Common myeloid progenitor, CD34-positive (primary cell): ENCODE measurements around the gene TTC8.
A peak's percentile ranks its signal among the peaks of the same experiment; 100 is the strongest.

Experiments
- CTCF ChIA-PET: fragments of 350-600 bp; sonication (Branson Sonifier 250); formaldehyde crosslinking; loops from one replicate; lab custom pipeline; 2021; ENCODE audit warnings: antibody characterized with exemption; lab: Charles Lee
- POLR2A ChIA-PET: fragments of 350-600 bp; sonication (Branson Sonifier 250); formaldehyde crosslinking; loops from one replicate; lab custom pipeline; 2021; ENCODE audit warnings: antibody characterized with exemption; lab: Charles Lee
- DNase-seq, 3 donors: peaks; one replicate each; pipeline versions ENCODE4 v3.0.0 to v3.0.0-alpha.2; 2013
- H3K27ac ChIP-seq, 2 experiments: 1 replicate in 1 of 2; 2 replicates in 1 of 2; pipeline ENCODE4 v1.7.0; 2013; ENCODE audit warnings: inconsistent platforms in 2 of 2, low read length in 2 of 2, mild to moderate bottlenecking in 2 of 2, low read depth in 1 of 2, moderate library complexity in 1 of 2; ENCODE audit not compliant: severe bottlenecking in 2 of 2, insufficient read depth in 1 of 2, poor library complexity in 1 of 2
- H3K27me3 ChIP-seq, 5 experiments: replicated peaks in 2 of 5; 1 replicate in 3 of 5; 2 replicates in 2 of 5; pipeline versions ENCODE4 v1.6.1 to v1.7.0; 2013; ENCODE audit warnings: low read length in 4 of 5, mild to moderate bottlenecking in 2 of 5, moderate library complexity in 2 of 5, inconsistent platforms in 1 of 5; ENCODE audit not compliant: insufficient read depth in 5 of 5, control insufficient read depth in 4 of 5
- H3K36me3 ChIP-seq, 4 experiments: 1 replicate in 2 of 4; 2 replicates in 2 of 4; pipeline versions ENCODE4 v1.6.1 to v1.7.0; 2013; ENCODE audit warnings: low read length in 3 of 4, control low read depth in 1 of 4, mild to moderate bottlenecking in 1 of 4; ENCODE audit not compliant: control insufficient read depth in 4 of 4, insufficient read depth in 4 of 4
- H3K4me1 ChIP-seq, 4 experiments: 1 replicate in 3 of 4; 2 replicates in 1 of 4; pipeline versions ENCODE4 v1.6.1 to v1.7.1; 2013; ENCODE audit warnings: low read length in 3 of 4, mild to moderate bottlenecking in 3 of 4, control low read depth in 1 of 4, inconsistent platforms in 1 of 4, moderate library complexity in 1 of 4; ENCODE audit not compliant: control insufficient read depth in 4 of 4, insufficient read depth in 4 of 4; ENCODE audit errors: control extremely low read depth in 1 of 4
- H3K4me3 ChIP-seq, 7 experiments: 1 replicate in 4 of 7; 2 replicates in 3 of 7; pipeline versions ENCODE4 v1.5.1 to v1.7.0; 2013; ENCODE audit warnings: mild to moderate bottlenecking in 7 of 7, low read length in 6 of 7, moderate library complexity in 6 of 7, inconsistent platforms in 2 of 7, low read depth in 2 of 7, control low read depth in 1 of 7; ENCODE audit not compliant: insufficient read depth in 4 of 7, control insufficient read depth in 1 of 7; ENCODE audit errors: extremely low read depth in 1 of 7
- H3K9me3 ChIP-seq, 5 experiments: 1 replicate in 4 of 5; 2 replicates in 1 of 5; pipeline versions ENCODE4 v1.6.1 to v1.7.1; 2013; ENCODE audit warnings: low read length in 4 of 5, mild to moderate bottlenecking in 2 of 5, inconsistent platforms in 1 of 5, low read depth in 1 of 5, moderate library complexity in 1 of 5; ENCODE audit not compliant: control insufficient read depth in 4 of 5, insufficient read depth in 2 of 5; ENCODE audit errors: control extremely low read depth in 1 of 5
- WGBS: methylation state at CpG from one replicate; pipeline ENCODE4 v1.1.5; 2013; ENCODE audit not compliant: insufficient coverage; 5-methylcytosine and 5-hydroxymethylcytosine counted together

Gene TTC8

GRCh38 chr14:88791629-88792472, 32.6 kb upstream of the TTC8 start:
- H3K4me3 ChIP-seq, result peak overlapping the region; percentile 55 to 91 (median 76)
- ChIA-PET CTCF (interaction anchor here (0.8 to 2.2 kb wide), 5 partner anchors 8 to 127 kb away, joined by 3 to 5 read pairs (median 3); no protein-coding TSS in a partner anchor), POLR2A (interaction anchor here (2.0 kb wide), 1 partner anchor 33 kb away, joined by 6 read pairs; the partner anchor contains the start of gene TTC8)
- H3K27ac ChIP-seq, result no peak overlapping the region
- peak in 1 of 3 donors; percentile 27 for DNase-seq
- under 1% methylated on average over 38 of the region's 52 CpGs for WGBS
- H3K4me1 ChIP-seq, result peaks cover 0 to 18% (median 14%) of the 10 kb centered on the region in 4 experiments
- H3K36me3 ChIP-seq, result no peaks in the 10 kb centered on the region
- no peaks in the 10 kb centered on the region for H3K9me3 ChIP-seq
- peaks cover 13 to 18% (median 14%) of the 10 kb centered on the region in 5 experiments for H3K27me3 ChIP-seq

GRCh38 chr14:88792473-88793258, 31.8 kb upstream of the TTC8 start, which contains the start of gene EML5:
Gene EML5 (minus strand): TSS chr14:88792953. CDS start chr14:88792503, 450 bp downstream.
- WGBS, result 0% methylated on average over 95 of the region's 111 CpGs
- Histone ChIP-seq H3K27ac (no peak within 1 kb of the TSS), H3K27me3 (peaks cover 13 to 18% (median 14%) of the 10 kb centered on the region in 5 experiments), H3K36me3 (no peaks in the 10 kb centered on the region), H3K4me1 (peaks cover 0 to 18% (median 14%) of the 10 kb centered on the region in 4 experiments), H3K9me3 (no peaks in the 10 kb centered on the region), H3K4me3 (peak within 1 kb of the TSS; percentile 62 to 91 (median 76))
- ChIA-PET POLR2A (interaction anchor here (2.0 kb wide), 1 partner anchor 32 kb away, joined by 6 read pairs; the partner anchor contains the start of gene TTC8), CTCF (interaction anchor here (0.7 to 2.2 kb wide), 6 partner anchors 9 to 128 kb away, joined by 3 to 5 read pairs (median 3); no protein-coding TSS in a partner anchor)
- DNase-seq, result peak; percentile 83 to 90 (median 88)

DNA sequence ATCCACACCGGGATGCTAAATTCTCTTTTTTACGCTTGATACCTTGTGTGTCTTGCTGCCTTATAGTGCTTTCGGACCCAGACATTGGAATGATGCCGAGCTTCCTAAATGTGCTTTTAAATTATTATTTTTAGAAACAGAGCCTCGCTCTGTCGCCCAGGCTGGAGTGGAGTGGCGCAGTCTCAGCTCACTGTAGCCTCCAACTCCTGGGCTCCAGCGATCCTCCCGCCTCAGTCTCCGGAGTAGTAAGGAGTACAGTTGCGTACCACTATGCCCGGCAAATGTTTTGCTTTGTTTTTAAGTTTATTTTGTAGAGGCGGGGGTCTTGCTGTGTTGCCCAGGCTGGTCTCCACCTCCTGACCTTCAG, 31.2 kb upstream of the TTC8 start:
- ChIA-PET POLR2A (interaction anchor here (2.0 kb wide), 1 partner anchor 31 kb away, joined by 6 read pairs; the partner anchor contains the start of gene TTC8), CTCF (interaction anchor here (0.7 to 2.2 kb wide), 2 partner anchors 8 to 32 kb away, joined by 3 to 5 read pairs; no protein-coding TSS in a partner anchor)
- WGBS, result 3% methylated on average over 4 of the region's 13 CpGs
- Histone ChIP-seq H3K27ac (no peak overlapping the region), H3K9me3 (no peaks in the 10 kb centered on the region), H3K4me3 (peak overlapping the region; percentile 62 to 91 (median 76)), H3K4me1 (peaks cover 0 to 18% (median 14%) of the 10 kb centered on the region in 4 experiments), H3K27me3 (peaks cover 9 to 18% (median 16%) of the 10 kb centered on the region in 5 experiments), H3K36me3 (no peaks in the 10 kb centered on the region)
- peak in 1 of 3 donors; percentile 3 for DNase-seq

- Histone ChIP-seq H3K36me3 (no peaks in the 10 kb centered on the region), H3K4me3 (no peak overlapping the region), H3K27me3 (peaks cover 0 to 4% (median 0%) of the 10 kb centered on the region in 5 experiments), H3K27ac (no peak overlapping the region), H3K4me1 (peaks cover 0 to 9% (median 3%) of the 10 kb centered on the region in 4 experiments), H3K9me3 (no peaks in the 10 kb centered on the region)
- 90% methylated on average over 2 of the region's 4 CpGs for WGBS
- DNase-seq, result no peak
- POLR2A ChIA-PET, result no interaction called here
- CTCF ChIA-PET, result no interaction called here
Observed at GRCh38 chr14:88798156-88798555, 26.3 kb upstream of the TTC8 start.

DNA sequence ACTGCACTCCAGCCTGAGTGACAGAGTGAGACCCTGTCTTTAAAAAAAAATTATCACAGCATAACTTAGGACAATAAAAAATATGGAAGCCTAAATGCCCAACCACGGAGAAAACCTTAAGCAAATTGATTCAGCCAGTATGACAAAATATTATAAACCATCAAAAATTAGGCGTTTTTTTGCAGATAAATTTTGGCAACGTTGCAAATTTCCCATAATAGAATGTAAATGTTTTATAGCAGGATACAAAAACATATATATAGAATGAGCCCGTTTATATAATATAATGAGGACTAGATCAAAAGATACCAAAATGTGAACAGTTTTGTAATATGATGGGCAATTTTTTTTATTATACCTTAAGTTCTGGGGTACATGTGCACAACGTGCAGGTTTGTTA, 24.9 kb upstream of the TTC8 start:
- ChIA-PET POLR2A (no interaction called here), CTCF (no interaction called here)
- no peaks in the 10 kb centered on the region for H3K4me1 ChIP-seq
- H3K27ac ChIP-seq, result no peak overlapping the region
- no peaks in the 10 kb centered on the region for H3K36me3 ChIP-seq
- H3K9me3 ChIP-seq, result peaks cover 0 to 3% (median 0%) of the 10 kb centered on the region in 5 experiments
- no peak for DNase-seq
- WGBS, result no CpG with 5 or more reads among the region's 5 CpGs
- peaks cover 0 to 3% (median 0%) of the 10 kb centered on the region in 5 experiments for H3K27me3 ChIP-seq
- no peak overlapping the region for H3K4me3 ChIP-seq

GRCh38 chr14:88802596-88802995, 21.9 kb upstream of the TTC8 start:
- Histone ChIP-seq H3K36me3 (no peaks in the 10 kb centered on the region), H3K27me3 (peaks cover 0 to 3% (median 0%) of the 10 kb centered on the region in 5 experiments), H3K4me3 (no peak overlapping the region), H3K27ac (no peak overlapping the region), H3K9me3 (peaks cover 0 to 3% (median 0%) of the 10 kb centered on the region in 5 experiments), H3K4me1 (no peaks in the 10 kb centered on the region)
- CTCF ChIA-PET, result no interaction called here
- POLR2A ChIA-PET, result no interaction called here
- no peak for DNase-seq
- WGBS, result 82% methylated on average over 1 of the region's 6 CpGs
